ENCODE measurements around the gene FNDC3A. TPM values are rescaled to one million over a fixed set of nuclear protein-coding genes. Genes with fewer than 3 reads are reported as not detected.

The FNDC3A gene
- total RNA-seq, 1 experiment from 2014 or later = 49.3 TPM

- H3K4me3 ChIP-seq (ENCODE audit: low read depth, low read length, poor library complexity, severe bottlenecking) = no peak overlapping the region
- H3K4me1 ChIP-seq (ENCODE audit: insufficient read depth, low read length, poor library complexity, severe bottlenecking) = no peaks in the 10 kb centered on the region
- DNase-seq (ENCODE audit: low spot score) = no peak
- TF ChIP-seq CTCF (conservative IDR thresholded peaks at IDR 0.05; ENCODE audit: low read depth, low read length) (no peak), EZH2 (IDR thresholded peaks at IDR 0.05; ENCODE audit: borderline replicate concordance, low read depth, low read length, poor library complexity, severe bottlenecking) (no peak)
- H3K27ac ChIP-seq (ENCODE audit: low read depth, low read length, poor library complexity, severe bottlenecking) = no peak overlapping the region
- H3K27me3 ChIP-seq (replicated peaks; ENCODE audit: insufficient read depth, low read depth, low read length, poor library complexity) = no peaks in the 10 kb centered on the region
- no TSS peak for BruUV-seq (replicated peaks)
- H3K9me3 ChIP-seq (ENCODE audit: low read depth, low read length, poor library complexity, severe bottlenecking) = no peaks in the 10 kb centered on the region
- POLR2A ChIA-PET (ENCODE audit: low non-redundant PET) = no interaction called here
- CTCF ChIA-PET = no interaction called here
- H3K36me3 ChIP-seq (ENCODE audit: insufficient read depth, low read length, poor library complexity, severe bottlenecking) = no peaks in the 10 kb centered on the region
- intact Hi-C loops (cut with micrococcal nuclease; ENCODE audit: unreplicated experiment) = no loop called here
Observed at GRCh38 chr13:49124693-49125304, 149.1 kb downstream of the FNDC3A start.

GRCh38 chr13:49125964-49126524 lies 150.3 kb downstream of the FNDC3A start:
- H3K27ac ChIP-seq (ENCODE audit: low read depth, low read length, poor library complexity, severe bottlenecking) = no peak overlapping the region
- H3K27me3 ChIP-seq (replicated peaks; ENCODE audit: insufficient read depth, low read depth, low read length, poor library complexity) = no peaks in the 10 kb centered on the region
- ChIA-PET CTCF (no interaction called here), POLR2A (ENCODE audit: low non-redundant PET) (no interaction called here)
- DNase-seq (ENCODE audit: low spot score) = no peak
- peaks cover 2% of the 10 kb centered on the region for H3K36me3 ChIP-seq (ENCODE audit: insufficient read depth, low read length, poor library complexity, severe bottlenecking)
- no TSS peak for BruUV-seq (replicated peaks)
- no peak for TF ChIP-seq EZH2 (IDR thresholded peaks at IDR 0.05; ENCODE audit: borderline replicate concordance, low read depth, low read length, poor library complexity, severe bottlenecking)
- TF ChIP-seq CTCF (conservative IDR thresholded peaks at IDR 0.05; ENCODE audit: low read depth, low read length) = no peak
- H3K4me3 ChIP-seq (ENCODE audit: low read depth, low read length, poor library complexity, severe bottlenecking) = no peak overlapping the region
- intact Hi-C loops (cut with micrococcal nuclease; ENCODE audit: unreplicated experiment) = no loop called here
- H3K4me1 ChIP-seq (ENCODE audit: insufficient read depth, low read length, poor library complexity, severe bottlenecking) = no peaks in the 10 kb centered on the region
- no peaks in the 10 kb centered on the region for H3K9me3 ChIP-seq (ENCODE audit: low read depth, low read length, poor library complexity, severe bottlenecking)

GRCh38 chr13:49132479-49133002 lies 156.8 kb downstream of the FNDC3A start:
- POLR2A ChIA-PET (ENCODE audit: low non-redundant PET) = no interaction called here
- DNase-seq (ENCODE audit: low spot score) = no peak
- Histone ChIP-seq H3K9me3 (ENCODE audit: low read depth, low read length, poor library complexity, severe bottlenecking) (no peaks in the 10 kb centered on the region), H3K36me3 (ENCODE audit: insufficient read depth, low read length, poor library complexity, severe bottlenecking) (peaks cover 43% of the 10 kb centered on the region), H3K27ac (ENCODE audit: low read depth, low read length, poor library complexity, severe bottlenecking) (no peak overlapping the region), H3K4me1 (ENCODE audit: insufficient read depth, low read length, poor library complexity, severe bottlenecking) (no peaks in the 10 kb centered on the region), H3K27me3 (replicated peaks; ENCODE audit: insufficient read depth, low read depth, low read length, poor library complexity) (no peaks in the 10 kb centered on the region), H3K4me3 (ENCODE audit: low read depth, low read length, poor library complexity, severe bottlenecking) (no peak overlapping the region)
- intact Hi-C loops (cut with micrococcal nuclease; ENCODE audit: unreplicated experiment) = no loop called here
- CTCF ChIA-PET = no interaction called here
- no TSS peak for BruUV-seq (replicated peaks)
- TF ChIP-seq CTCF (conservative IDR thresholded peaks at IDR 0.05; ENCODE audit: low read depth, low read length) = no peak
- TF ChIP-seq EZH2 (IDR thresholded peaks at IDR 0.05; ENCODE audit: borderline replicate concordance, low read depth, low read length, poor library complexity, severe bottlenecking) = no peak
